HEK293T (cell line): ENCODE measurements around the gene FADS1.
A peak's percentile ranks its signal among the peaks of the same experiment; 100 is the strongest.

Experiments
- CTCF ChIA-PET: fragments of 350-600 bp; formaldehyde crosslinking; extraction: SDS; loops from one replicate; lab custom pipeline; 2021; ENCODE audit warnings: antibody characterized with exemption, inconsistent platforms; lab: Yijun Ruan, JAX
- POLR2A ChIA-PET: fragments of 350-600 bp; formaldehyde crosslinking; extraction: SDS; loops from one replicate; lab custom pipeline; 2020; ENCODE audit warnings: antibody characterized with exemption, inconsistent platforms; lab: Yijun Ruan, JAX
- DNase-seq: peaks from one replicate; pipeline ENCODE4 v3.0.0; 2012; ENCODE audit warnings: mixed read lengths; ENCODE audit errors: extremely low spot score
- ARNT ChIP-seq: fragments of 450-650 bp; IDR thresholded peaks from 2 replicates; pipeline ENCODE4 v1.6.1; 2017; ENCODE audit warnings: mild to moderate bottlenecking
- BHLHE40 ChIP-seq: fragments of 450-650 bp; IDR thresholded peaks from 2 replicates; pipeline ENCODE4 v1.6.1; 2016; ENCODE audit warnings: mild to moderate bottlenecking, moderate library complexity, borderline replicate concordance
- CTBP1 ChIP-seq: fragments of 450-650 bp; IDR thresholded peaks from 2 replicates; pipeline ENCODE4 v1.6.1; 2016; ENCODE audit warnings: borderline replicate concordance
- ELF4 ChIP-seq: fragments of 450-650 bp; IDR thresholded peaks from 2 replicates; pipeline ENCODE4 v1.6.1; 2017; ENCODE audit warnings: antibody characterized with exemption
- FOXA1 ChIP-seq: fragments of 450-650 bp; IDR thresholded peaks from 2 replicates; pipeline ENCODE4 v1.6.1; 2016; ENCODE audit warnings: mild to moderate bottlenecking
- FOXK2 ChIP-seq: fragments of 450-650 bp; IDR thresholded peaks from 2 replicates; pipeline ENCODE4 v1.6.1; 2016; ENCODE audit warnings: mild to moderate bottlenecking
- FOXM1 ChIP-seq: fragments of 450-650 bp; IDR thresholded peaks from 2 replicates; pipeline ENCODE4 v1.6.1; 2017; ENCODE audit warnings: mild to moderate bottlenecking, borderline replicate concordance
- HDGF ChIP-seq: fragments of 450-650 bp; IDR thresholded peaks from 2 replicates; pipeline ENCODE4 v1.6.1; 2017; ENCODE audit warnings: antibody characterized with exemption, borderline replicate concordance
- L3MBTL2 ChIP-seq: fragments of 450-650 bp; conservative IDR thresholded peaks from 2 replicates; pipeline ENCODE4 v1.6.1; 2016; ENCODE audit warnings: mild to moderate bottlenecking
- LEF1 ChIP-seq: fragments of 450-650 bp; IDR thresholded peaks from 2 replicates; pipeline ENCODE4 v1.6.1; 2017; ENCODE audit warnings: mild to moderate bottlenecking, borderline replicate concordance
- NFRKB ChIP-seq: fragments of 450-650 bp; IDR thresholded peaks from 2 replicates; pipeline ENCODE4 v1.6.1; 2016; ENCODE audit warnings: mild to moderate bottlenecking, moderate library complexity
- SP1 ChIP-seq: fragments of 450-650 bp; IDR thresholded peaks from 2 replicates; pipeline ENCODE4 v1.6.1; 2017
- SUZ12 ChIP-seq: fragments of 450-650 bp; IDR thresholded peaks from 2 replicates; pipeline ENCODE4 v1.6.1; 2016; ENCODE audit warnings: mild to moderate bottlenecking
- TARDBP ChIP-seq: fragments of 450-650 bp; IDR thresholded peaks from 2 replicates; pipeline ENCODE4 v1.6.1; 2016
- ZNF384 ChIP-seq: fragments of 450-650 bp; IDR thresholded peaks from 2 replicates; pipeline ENCODE4 v1.6.1; 2016
- TF ChIP-seq, protein P1 (sequence below): fragments of 450-650 bp; IDR thresholded peaks from 2 replicates; pipeline ENCODE4 v1.6.1; 2016

The FADS1 gene

DNA sequence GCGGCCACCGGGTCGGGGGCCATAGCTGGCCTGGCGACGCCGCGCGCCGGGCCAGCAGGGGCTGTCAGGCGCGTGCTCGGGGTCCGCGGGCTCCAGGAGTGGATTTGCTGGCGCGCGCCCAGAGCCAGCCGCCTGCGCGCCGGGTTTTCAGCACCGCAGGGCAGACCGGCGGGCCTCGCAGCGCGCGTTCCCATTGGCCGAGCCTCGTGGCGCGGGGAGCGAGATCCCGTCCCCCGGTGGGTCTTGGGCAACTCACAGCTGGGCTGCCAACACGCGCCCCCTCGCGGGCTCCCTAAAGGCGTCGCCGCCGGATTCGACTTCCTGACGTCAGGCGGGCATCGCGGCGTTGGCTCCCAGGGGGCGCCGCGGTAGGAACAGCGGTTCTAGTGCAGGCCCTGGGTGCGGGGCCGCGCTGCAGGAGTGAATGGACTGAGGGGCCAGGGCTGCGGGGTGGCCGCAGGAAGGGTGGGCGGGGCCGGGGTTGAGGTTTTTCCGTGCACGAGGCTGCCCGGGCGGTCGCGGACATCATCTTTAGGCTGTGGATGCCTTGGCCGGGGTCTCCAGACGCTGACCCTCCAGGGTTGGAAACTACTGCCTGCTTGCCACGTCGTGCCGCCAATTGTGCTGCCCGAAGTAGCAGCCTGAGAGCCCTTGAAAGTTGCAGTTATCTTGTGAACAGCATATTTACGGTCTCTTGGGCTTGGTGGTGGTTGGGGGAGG is at the start of gene FADS1:
FADS1 (minus strand) TSS at position 268 of the 720 bp plus-strand sequence; CDS start at position 194, 74 bp downstream.
- peak; percentile 88 for DNase-seq
- ChIA-PET POLR2A (interaction anchor here (0.7 to 4.3 kb wide), 9 partner anchors 9 to 24 kb away, joined by 3 to 27 read pairs (median 4); partner anchors contain the start of genes FADS2, FEN1 and TMEM258), CTCF (no interaction called here)
- TF ChIP-seq L3MBTL2, result peak; percentile 82
- TF ChIP-seq LEF1, result 0 out of 2 replicates have a peak, but pooled peaks have one; percentile 68
- TF ChIP-seq, protein P1, sequence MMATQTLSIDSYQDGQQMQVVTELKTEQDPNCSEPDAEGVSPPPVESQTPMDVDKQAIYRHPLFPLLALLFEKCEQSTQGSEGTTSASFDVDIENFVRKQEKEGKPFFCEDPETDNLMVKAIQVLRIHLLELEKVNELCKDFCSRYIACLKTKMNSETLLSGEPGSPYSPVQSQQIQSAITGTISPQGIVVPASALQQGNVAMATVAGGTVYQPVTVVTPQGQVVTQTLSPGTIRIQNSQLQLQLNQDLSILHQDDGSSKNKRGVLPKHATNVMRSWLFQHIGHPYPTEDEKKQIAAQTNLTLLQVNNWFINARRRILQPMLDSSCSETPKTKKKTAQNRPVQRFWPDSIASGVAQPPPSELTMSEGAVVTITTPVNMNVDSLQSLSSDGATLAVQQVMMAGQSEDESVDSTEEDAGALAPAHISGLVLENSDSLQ, result no peak

GRCh38 chr11:61866231-61866957 is 49.6 kb upstream of the FADS1 start:
- ChIA-PET POLR2A (no interaction called here), CTCF (interaction anchor here (1.4 kb wide), 1 partner anchor 9 kb away, joined by 3 read pairs; no protein-coding TSS in a partner anchor)
- no peak for TF ChIP-seq L3MBTL2
- no peak for TF ChIP-seq FOXK2
- TF ChIP-seq, protein P1, result no peak
- TF ChIP-seq FOXA1, result no peak
- no peak for TF ChIP-seq SP1
- no peak for TF ChIP-seq FOXM1
- TF ChIP-seq ELF4, result no peak
- no peak for TF ChIP-seq NFRKB
- TF ChIP-seq ARNT, result no peak
- DNase-seq, result no peak

- DNase-seq, result no peak
- POLR2A ChIA-PET, result no interaction called here
- TF ChIP-seq ZNF384 (no peak), FOXA1 (no peak), TARDBP (no peak), FOXM1 (no peak), FOXK2 (no peak), HDGF (no peak), SP1 (no peak), CTBP1 (no peak), BHLHE40 (no peak), L3MBTL2 (no peak), LEF1 (no peak), NFRKB (no peak), ARNT (no peak)
- TF ChIP-seq, protein P1, result no peak
- CTCF ChIA-PET, result no interaction called here
Observed at GRCh38 chr11:61864814-61865775, 48.3 kb upstream of the FADS1 start.

- TF ChIP-seq ZNF384 (no peak), FOXA1 (no peak), FOXK2 (no peak), SUZ12 (no peak), SP1 (no peak)
- CTCF ChIA-PET, result no interaction called here
- POLR2A ChIA-PET, result no interaction called here
- DNase-seq, result no peak
Observed at GRCh38 chr11:61863548-61864081, 46.8 kb upstream of the FADS1 start.

DNA sequence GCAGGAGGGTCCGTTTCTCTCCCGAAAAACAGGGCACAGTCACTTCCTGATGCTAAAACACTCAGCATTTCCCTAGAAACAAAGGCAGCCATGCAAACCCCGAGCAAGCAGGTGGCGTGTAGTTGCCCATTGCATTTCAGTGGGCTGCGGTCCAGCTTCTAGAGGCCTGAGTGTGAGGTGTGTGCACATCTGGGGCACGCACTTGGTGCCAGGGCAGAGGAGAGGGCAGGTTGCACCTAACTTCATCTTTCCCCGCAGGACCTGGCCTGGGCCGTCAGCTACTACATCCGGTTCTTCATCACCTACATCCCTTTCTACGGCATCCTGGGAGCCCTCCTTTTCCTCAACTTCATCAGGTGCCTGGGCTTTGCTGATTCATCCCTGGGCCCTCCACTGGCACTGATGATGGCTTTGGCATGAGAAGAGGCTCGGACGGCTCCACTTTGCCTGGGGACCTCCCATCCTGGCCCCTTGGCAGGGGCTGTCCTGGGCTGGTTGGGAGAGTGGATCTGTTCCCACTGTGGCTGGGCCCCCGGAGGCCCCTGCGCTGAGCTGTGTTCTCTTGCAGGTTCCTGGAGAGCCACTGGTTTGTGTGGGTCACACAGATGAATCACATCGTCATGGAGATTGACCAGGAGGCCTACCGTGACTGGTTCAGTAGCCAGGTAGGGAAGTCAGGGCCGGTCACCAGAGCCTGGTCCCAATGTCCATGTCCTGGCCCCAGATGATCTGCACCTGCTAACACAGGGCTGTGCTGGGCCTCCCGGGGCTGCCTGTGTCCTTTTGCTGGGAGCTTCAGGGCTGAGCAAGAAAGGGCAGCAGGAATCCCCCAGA is 46.1 kb upstream of the FADS1 start:
- POLR2A ChIA-PET, result no interaction called here
- CTCF ChIA-PET, result no interaction called here
- DNase-seq, result no peak
- TF ChIP-seq SUZ12, result no peak
- TF ChIP-seq LEF1, result no peak
- TF ChIP-seq HDGF, result no peak
- no peak for TF ChIP-seq NFRKB
- TF ChIP-seq, protein P1, result no peak
- TF ChIP-seq BHLHE40, result no peak
- no peak for TF ChIP-seq ZNF384
- no peak for TF ChIP-seq ARNT
- no peak for TF ChIP-seq CTBP1
- no peak for TF ChIP-seq L3MBTL2
- TF ChIP-seq SP1, result no peak
- no peak for TF ChIP-seq FOXA1
- no peak for TF ChIP-seq ELF4
- no peak for TF ChIP-seq FOXM1
